ENCODE measurements around the gene SPAG17. TPM values are rescaled to one million over a fixed set of nuclear protein-coding genes. Genes with fewer than 3 reads are reported as not detected.

SPAG17 gene
- total and polyA plus RNA-seq, 2 of the 13 experiments (the other 11 are each of a cell fraction or from before 2014, with no cell fraction given) = not detected

DNA sequence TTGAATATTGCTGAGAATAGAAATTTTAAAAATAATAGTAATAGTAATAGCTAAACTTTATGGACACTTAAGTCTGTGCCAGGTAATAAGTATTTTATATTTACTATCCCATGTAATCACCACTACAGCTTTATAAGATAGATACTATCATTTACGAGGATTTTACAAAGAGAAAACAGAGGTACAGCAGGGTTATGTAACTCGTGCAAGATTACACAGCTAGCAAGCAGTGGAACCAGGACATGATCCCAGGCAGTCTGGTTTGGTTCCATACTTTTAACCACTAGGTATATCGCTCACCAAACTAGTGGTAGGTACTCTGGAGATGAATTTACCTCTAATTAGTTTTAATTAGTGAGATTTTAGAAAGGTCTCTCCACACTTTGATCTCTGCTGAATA lies 42.5 kb downstream of the SPAG17 start (continued):
- TF ChIP-seq RERE (CRISPR knock-in tag; IDR thresholded peaks at IDR 0.05; ENCODE audit: low read depth) (no peak), ATF6 (CRISPR knock-in tag; conservative IDR thresholded peaks at IDR 0.05) (no peak), ASH2L (IDR thresholded peaks at IDR 0.05; ENCODE audit: insufficient read length, low read depth, low read length) (no peak)
- TF ChIP-seq, protein P1, sequence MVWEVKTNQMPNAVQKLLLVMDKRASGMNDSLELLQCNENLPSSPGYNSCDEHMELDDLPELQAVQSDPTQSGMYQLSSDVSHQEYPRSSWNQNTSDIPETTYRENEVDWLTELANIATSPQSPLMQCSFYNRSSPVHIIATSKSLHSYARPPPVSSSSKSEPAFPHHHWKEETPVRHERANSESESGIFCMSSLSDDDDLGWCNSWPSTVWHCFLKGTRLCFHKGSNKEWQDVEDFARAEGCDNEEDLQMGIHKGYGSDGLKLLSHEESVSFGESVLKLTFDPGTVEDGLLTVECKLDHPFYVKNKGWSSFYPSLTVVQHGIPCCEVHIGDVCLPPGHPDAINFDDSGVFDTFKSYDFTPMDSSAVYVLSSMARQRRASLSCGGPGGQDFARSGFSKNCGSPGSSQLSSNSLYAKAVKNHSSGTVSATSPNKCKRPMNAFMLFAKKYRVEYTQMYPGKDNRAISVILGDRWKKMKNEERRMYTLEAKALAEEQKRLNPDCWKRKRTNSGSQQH (CRISPR knock-in tag; IDR thresholded peaks at IDR 0.05; ENCODE audit: low read depth) = no peak
